OCI-LY7 (cell line): ENCODE results near the gene XIRP2.

ENCODE experiments used
- CTCF ChIP-seq: fragments of 200-600 bp; sonication (generic); conservative IDR thresholded peaks from 2 replicates; pipeline ENCODE4 v1.5.1; 2014; ENCODE audit warnings: mild to moderate bottlenecking, antibody characterized with exemption, low read length, moderate library complexity, mixed read lengths
- EZH2phosphoT487 ChIP-seq: fragments of 200-600 bp; sonication (generic); IDR thresholded peaks from 2 replicates; pipeline ENCODE4 v1.6.1; 2018; ENCODE audit warnings: low read depth, borderline replicate concordance, mild to moderate bottlenecking, mixed run types, antibody characterized with exemption, low read length, moderate library complexity, mixed read lengths

- no peak for TF ChIP-seq EZH2phosphoT487
- no peak for TF ChIP-seq CTCF
Observed at GRCh38 chr2:166862468-166863132, 25.7 kb upstream of the XIRP2 start.
